GM19463 (cell line): Measurements from ENCODE around the gene FBXO36.

Experiments used
- ATAC-seq: cut with Tn5 transposase; IDR thresholded peaks from one replicate; pipeline ENCODE4 v1.9.1; 2021; ENCODE audit warnings: mild to moderate bottlenecking, moderate library complexity; ENCODE audit not compliant: unreplicated experiment

Gene FBXO36

DNA sequence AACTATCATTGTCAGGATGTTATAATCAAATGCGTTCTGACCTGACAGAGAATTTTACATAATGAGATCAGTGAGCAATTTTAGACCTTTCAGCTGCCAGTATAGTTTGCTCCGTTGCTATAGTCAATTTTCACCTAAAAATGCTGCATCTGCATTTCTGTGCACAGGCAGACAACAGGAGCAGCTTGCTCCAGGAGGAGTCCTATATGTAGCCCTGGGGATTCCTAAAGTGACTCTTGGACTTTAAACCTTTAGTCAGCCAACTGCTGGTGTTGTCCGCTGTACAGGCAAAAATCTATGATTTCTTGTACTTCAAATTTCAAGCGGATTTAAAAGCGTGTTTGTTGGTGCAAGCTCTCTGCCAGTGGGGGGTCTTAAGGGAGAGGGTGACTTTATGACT, 120.7 kb downstream of the FBXO36 start:
- no peak for ATAC-seq

DNA sequence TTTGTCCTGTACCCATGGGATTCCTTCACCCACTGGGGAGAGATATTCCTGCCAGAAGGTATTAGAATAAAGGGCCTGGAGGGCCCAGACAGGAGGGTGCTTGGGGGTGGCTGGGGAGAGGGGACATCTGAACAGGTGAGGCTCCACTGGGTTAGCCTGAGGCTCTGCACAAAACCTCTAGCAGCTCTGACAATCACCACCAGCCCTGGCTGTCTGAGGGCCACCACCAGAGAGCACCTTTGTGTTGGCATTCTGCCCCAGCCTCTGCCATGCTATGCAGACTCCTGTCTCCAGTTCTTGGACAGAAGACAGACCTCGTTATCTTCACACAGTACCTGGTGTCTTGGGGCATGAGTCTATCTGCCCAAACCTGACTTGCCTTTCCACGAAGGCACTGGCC, 121.2 kb downstream of the FBXO36 start:
- no peak for ATAC-seq

DNA sequence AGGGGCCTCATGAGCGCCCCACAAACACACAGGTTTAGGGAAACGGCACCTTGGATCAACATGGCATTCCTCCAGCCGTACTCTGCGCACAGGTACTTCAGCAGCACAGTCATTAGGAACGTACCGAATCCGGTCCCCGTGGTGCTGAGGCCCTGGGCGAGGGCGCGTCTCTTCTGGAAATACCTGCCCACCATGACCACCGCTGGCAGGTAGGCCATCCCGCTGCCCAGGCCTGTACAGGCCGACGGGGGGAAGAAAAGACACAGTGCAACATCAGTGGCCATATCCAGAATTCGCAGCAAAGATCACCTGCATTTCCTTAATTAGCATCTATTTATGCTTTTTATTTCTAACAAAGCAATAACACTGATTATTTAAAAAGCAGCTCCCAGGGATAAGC, 124.2 kb downstream of the FBXO36 start:
- no peak for ATAC-seq

DNA sequence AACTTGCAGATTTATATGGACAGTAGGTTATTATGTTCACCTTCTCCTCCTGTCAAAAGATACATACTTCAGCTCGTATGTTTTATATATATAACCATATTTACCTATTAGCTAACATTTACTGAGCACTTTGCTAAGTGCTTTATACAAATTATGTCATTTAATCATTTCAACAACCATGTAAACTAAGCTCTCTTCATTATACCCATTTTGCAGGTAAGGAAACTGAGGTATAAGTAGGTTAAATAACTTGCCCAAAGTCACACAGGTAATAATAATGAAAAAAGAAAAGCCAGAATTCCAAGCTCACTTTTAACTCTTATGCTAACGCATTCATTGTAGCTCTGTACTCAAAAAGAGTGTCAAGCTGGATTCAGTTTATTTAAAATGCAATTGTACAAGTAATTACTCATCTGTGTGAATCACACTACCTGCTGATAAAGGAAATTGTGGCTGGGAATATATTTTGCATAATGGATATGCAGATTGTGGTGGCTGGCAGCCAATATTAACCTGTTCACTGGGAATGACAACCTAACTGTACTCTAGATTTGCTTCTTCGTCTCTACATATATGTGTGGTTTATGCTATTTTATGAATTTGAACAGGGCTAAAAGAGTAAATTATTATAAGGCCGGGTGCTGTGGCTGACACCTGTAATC, 125.8 kb downstream of the FBXO36 start:
- ATAC-seq = no peak

DNA sequence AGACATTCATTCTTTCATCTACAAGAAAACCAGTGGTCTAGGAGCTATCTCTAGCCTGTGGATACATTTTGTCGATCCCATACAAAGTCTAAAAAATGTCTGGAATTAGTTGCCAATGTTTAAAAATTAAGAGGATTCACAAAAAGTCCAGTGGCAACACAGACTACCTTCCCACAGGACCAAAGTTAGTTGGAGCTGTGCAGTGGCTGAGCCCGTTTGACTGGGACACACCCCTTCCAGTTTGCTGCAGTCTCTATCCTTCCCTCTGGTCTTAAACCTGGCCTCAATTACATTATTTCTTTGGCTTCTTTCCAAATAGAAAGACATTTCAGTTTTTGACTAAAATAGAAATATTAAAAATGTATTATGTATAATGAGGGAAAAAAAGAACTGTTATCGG, 127.8 kb downstream of the FBXO36 start:
- ATAC-seq = no peak

DNA sequence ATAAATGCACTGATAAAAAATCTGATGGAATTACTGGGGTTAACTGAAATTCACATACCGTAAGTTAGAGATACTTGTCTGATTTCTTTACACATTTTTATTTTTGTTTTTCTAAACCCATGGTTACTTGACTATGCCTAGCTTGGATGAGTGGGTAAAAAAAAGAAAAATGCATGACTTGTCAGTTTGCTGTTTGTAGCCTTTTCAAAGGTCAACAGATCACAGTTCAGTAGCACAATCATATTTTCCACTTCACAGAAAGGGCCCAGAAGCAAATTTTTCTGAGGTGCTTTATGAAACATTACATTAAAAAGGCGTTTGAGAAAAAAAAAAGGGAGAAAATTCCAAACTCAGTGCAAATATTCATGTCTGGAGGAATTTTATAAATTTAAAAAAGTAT, 130.0 kb downstream of the FBXO36 start:
- ATAC-seq = no peak

DNA sequence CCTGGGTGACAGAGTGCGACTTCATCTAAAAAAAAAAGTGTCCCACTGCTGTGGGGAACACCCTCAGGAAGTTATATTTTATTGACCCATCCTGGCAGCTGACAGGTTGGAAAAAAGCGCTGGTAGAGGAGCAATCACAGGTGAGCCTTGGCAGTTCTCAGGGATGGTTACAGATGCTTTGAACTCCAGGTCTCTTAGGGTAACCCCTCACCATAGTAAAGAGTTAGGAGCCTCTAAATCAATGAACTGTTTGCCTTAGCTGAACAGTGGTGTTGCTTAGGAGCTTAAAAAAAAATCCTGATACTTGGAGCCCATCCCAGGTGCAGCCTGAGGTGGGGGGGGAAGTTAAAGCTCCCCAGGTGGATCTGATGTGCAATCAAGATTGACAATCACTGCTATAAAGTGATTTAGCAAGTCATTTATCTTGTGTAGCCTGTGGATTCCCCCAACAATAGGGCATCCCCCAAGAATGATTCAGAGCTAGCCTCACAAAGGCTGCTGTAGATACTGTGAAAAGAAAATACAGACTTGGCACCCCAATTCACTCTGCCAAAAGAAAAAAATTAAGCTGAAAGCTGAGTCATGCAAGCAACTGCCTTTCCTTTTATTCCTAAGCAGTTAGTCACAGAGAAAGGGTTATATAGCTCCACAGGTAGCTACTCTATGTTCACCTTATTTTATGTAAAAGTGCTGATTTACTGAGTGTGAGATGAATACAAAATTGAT, 131.6 kb downstream of the FBXO36 start:
- no peak for ATAC-seq

DNA sequence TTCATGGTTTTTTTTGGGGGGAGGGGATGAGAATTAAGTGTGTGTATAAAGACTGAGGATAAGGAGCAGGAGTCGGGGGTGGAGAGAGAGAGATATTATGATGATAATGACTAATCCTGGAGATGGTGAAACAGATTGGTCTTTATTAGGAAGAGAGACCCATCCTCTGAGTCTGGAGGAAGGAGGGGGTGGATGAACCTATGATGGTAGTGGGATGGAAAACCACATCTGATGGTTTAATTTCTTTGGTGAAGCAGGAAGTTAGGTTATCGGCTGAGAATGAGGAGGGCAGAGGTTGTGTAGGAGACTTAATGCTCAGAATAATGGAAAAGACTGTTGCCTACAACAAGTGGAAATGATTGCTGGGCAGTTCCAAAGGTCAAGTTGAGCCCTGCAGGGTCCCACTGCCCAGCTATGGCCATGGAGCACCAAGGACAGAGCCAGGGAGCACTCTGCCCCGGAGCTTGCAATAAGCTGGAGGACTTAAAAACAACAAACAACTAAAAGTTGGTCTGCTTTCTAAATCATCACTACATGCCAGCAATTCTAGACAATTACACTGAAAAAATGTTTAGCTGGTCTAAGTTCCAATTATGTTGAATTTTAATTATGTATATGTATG, 138.5 kb downstream of the FBXO36 start:
- no peak for ATAC-seq
